Astrocyte of the hippocampus (primary cell): Measurements from ENCODE around the gene MROH2B.
"Not testable (repeated sequence)": the region's sequence is repeated elsewhere in the genome, so short reads cannot be mapped to it uniquely, and the experiment has no call there.

ENCODE experiments used
- DNase-seq: peaks from one replicate; pipeline ENCODE4 v3.0.0; 2011; ENCODE audit warnings: low read depth, low spot score

The MROH2B gene

DNA sequence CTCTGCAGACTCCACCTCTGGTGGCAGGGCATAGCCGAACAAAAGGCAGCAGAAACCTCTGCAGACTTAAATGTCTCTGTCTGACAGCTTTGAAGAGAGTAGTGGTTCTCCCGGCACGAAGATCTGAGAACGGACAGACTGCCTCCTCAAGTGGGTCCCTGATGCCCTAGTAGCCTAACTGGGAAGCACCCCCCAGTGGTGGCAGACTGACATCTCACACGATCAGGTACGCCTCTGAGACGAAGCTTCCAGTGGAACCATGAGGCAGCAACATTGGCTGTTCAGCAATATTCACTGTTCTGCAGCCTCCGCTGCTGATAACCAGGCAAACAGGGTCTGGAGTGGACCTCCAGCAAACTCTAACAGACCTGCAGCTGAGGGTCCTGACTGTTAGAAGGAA, 48.5 kb downstream of the MROH2B start:
- not testable (repeated sequence) for DNase-seq

DNA sequence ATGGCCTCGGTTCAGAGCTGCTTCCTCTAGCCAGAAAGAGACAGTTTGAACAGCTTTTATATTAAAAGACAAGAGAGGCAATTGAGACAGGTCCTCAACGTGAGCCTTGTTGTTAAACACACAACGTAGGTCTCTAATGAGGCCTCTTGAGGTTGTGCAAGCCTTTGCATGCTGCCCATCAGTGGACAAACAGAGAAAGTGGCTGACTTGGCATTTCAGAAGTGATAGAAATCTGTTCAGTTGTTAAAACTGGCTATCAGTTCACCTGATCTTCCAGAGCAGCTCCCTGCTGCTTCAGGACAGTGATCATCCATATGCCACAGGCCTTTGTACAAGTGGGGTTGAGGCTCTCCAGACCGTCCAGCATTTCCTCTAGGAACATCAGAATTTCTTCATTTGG, 58.8 kb downstream of the MROH2B start:
- no peak for DNase-seq

DNA sequence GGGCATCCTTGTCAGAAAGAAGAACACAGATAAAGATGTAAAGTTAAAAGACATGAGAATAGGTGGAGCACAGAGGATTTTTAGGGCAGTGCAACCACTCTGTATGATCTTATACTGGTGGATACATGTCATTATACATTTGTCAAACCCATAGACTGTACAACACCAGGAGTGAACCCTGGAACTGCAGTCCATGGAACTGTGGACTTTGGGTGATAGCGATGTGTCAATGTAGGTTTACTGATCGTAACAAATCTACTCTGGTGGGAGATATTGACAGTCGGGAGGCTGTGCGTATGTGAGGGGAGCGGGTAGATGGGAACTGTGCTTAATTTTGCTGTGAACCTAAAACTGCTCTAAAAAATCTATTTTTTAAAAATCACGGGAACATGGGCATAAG, 60.6 kb downstream of the MROH2B start:
- no peak for DNase-seq

DNA sequence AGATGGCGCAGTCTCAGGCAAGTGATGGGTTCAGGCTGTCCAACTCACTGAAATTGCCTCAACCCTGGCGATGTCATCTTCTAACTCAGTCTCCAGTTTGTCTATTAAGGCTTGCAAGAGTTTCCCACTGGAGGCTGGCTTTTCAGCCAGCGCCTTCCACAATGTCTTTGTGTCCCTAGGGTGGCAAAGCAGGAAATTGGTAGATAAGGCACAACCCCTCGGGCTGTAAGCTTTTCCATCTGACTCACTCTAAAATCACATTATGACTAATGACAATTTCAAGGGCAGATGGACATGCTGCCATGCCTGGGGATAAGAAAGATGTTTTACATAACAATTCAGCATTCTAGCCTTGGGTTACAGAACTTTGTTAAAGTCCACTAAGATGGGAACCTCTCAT, 61.9 kb downstream of the MROH2B start:
- no peak for DNase-seq

DNA sequence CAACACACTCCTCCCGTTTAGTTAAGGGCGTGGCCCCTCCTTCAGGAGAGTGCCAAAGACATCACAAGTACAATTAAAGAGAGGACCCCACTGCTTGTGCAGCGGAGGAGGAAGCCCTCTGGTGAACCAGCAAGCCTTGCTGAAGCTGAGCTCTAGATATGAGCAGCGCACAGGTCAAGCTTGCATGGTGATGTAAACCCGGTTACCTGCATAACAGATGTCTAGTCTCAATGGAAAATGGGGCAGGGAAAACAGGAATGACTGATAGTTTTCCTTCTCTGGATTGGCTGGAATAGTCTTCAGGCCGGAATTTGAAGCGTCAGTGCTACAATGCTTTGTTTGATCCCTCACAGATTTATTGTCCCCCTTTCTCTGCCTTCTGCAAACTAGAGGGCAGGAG, 66.2 kb downstream of the MROH2B start:
- no peak for DNase-seq

DNA sequence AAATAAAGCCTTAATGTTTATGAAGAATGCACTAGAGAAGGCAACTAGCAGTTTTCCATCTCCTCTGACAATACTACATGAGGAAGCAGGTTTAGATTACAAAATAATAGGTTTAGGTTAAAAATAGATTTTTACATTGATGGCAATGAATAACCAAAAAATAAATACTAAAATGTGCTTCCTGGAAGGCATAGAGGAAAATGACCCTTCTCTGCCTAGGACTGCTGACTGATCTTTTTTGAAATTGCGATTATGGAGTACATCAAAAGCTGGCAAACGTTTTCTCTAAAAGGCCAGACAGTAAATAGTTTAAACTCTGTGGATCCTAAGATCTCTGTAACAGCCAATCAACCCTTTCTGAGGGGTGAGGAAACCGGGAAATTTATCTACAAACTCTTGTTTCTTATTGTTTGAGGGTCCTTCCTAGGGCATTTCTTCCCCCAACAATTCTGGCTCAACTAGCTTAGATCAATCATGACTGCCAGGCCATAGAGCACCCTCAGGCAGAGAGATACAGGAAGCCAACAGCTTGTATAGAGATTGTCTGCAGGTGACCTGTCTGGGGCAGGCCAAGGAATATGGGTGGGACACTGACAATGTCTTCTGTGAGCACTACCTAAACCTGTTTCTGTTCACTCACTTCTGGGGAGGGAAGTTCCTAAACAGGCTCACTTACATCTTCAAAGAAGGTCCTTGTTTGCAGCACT, 67.3 kb downstream of the MROH2B start:
- no peak for DNase-seq

DNA sequence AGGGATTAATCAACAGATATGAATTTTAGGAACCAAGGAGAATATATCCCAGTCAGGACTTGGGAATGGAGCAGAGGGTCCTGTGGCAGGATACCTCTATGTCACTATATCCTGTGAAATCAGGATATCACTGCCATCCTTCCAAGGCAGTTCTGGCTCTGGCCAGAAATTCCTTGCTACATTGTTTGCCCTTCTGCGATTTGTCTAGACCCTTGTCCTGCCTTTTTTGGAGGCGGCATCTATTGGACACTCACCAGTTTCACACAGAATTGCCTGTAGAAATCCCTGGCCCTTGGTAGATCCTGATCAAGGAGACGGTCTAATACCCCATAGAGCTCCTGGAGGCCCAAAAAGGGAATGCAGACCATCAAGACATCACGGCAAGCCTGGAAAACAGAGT, 71.2 kb downstream of the MROH2B start:
- no peak for DNase-seq

DNA sequence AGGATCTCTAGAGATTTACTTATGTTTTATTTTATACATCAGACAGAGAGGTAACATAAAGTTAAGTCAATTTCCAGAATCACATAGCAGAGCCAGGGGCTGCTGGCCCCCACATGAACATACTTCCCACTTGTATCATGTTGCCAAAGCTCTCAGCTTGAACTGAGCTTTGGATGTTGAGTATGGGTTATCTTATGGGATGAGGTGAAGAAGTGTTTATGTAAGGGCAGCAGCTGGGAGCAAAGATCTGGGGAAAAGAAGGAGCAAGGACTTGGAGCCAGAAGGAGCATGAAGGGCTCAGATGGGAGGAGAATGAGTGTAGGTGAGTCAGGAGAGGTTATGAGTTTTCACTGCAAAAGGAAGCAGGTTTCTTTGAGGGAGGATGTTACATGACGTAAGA, 72.0 kb downstream of the MROH2B start:
- no peak for DNase-seq

DNA sequence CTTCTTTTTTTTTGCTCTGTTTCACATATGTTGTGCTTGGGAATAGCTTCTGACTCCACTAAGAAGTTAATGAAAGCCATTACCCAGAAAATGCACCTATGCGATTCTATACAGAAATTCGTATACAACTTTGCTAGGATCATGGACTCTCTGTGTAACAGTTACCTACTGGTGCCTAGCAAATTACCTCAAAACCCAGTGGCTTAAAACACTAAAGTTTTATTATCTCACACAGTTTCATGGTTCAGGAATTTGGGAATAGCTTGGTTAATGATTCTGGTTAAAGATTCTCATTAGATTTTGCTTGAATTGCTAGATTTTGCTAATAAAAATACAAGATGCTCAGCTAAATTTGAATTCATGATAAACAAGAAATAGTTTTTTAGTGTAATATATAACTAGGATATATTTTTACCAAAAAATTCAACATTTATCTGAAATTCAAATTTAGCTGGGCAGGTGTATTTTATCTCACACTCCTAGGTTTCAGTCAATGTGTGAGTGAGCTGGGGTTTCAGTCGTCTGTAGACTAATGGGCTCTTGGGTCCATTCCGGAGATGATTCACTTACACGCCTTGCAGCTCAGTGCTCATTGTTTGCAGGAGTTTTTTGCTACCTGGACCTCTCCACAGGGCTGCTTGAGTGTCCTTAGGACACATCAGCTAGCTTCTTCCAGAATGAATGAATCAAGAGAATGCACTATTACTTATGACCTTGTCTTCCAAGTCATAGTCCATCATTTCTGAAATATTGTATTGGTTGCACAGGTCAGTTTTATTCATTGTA, 75.1 kb downstream of the MROH2B start:
- no peak for DNase-seq

DNA sequence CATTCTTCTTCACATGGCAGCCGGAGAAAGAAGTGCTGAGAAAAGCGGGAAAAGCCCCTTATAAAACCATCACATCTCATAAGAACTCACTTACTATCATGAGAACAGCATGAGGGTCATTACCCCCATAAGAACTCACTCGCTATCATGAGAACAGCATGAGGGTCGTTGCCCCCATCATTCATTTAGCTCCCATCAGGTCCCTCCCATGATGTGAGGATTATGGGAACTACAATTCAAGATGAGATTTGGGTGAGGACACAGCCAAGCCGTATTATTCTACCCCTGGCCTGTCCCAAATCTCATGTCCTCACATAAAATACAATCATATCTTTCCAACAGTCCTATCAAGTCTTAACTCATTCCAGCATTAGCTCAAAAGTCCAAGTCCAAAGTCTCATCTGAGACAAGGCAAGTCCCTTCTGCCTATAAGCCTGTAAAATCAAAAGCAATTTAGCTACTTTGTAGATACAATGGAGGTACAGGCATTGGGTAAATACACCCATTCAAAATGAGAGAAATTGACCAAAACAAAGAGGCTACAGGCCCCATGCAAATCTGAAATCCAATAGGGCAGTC, 79.1 kb downstream of the MROH2B start:
- no peak for DNase-seq

DNA sequence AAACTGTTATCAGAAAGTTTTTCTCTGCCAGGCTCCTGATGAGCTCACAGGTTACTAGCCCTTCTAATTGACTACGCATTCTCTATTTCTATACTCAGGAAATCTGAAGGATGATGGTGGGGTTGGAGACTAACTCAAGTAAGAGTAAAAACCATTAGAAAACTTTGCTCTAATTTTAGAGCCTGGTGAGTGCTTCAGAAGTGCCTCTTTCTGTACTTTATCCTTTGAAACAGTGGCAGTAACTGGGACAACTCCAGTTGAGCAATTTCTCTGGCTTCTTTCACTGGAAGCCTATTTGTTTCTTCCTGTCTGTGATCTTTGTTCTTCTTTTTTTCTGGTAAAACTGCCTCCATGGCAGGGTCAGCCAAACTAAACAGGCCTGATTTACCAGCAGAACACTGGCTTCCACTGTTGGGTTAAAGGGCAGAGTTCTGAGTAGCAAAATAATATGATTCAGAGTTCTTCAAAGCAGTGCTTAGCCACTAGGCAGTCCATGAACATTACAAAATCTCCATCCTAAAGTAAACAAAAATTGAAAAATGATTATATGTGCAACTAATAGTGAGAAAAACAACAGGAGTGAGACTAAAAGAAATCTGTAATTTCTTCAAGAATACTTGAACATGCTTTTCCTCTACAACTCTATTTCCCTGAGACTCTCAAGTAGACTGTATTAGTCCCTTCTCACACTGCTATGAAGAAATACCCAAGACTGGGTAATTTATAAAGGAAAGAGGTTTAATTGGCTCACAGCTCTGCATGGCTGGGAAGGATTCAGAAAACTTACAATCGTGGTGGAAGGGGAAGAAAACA, 79.8 kb downstream of the MROH2B start:
- peak; percentile 26 for DNase-seq

DNA sequence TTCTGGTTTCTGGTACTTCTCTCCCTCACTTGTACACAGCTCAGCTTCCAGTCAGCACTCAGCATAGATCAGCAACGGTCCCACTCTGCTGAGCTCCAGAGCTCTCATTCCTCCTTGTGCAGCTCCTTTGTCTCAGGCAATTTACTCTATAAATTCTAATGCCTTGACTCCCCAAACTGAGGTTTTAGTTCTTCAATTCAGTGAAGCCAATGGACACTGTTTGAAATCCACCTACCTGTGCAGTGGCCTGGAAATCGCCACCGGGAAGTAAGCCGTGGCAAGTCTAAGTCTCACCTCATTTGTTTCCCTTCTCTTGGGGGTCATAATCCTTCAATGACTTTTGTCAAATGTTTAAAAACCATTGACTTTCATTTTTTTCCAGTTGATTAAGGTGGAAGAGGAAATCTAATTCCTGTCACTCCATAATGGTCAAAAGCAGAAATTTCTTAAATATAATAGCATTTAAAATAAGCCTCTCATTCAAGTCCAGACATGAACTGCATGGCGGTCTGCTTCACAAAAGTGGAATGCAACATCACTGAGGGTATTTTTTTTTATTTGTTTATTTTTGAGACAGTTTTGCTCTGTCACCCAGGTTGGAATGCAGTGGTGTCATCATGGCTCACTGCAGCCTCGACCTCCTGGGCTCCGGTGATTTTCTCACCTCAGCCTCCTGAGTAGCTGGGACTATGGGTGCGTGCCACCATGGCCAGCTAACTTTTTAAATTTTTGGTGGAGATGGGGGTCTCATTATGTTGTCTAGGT, 82.2 kb downstream of the MROH2B start:
- DNase-seq: no peak

DNA sequence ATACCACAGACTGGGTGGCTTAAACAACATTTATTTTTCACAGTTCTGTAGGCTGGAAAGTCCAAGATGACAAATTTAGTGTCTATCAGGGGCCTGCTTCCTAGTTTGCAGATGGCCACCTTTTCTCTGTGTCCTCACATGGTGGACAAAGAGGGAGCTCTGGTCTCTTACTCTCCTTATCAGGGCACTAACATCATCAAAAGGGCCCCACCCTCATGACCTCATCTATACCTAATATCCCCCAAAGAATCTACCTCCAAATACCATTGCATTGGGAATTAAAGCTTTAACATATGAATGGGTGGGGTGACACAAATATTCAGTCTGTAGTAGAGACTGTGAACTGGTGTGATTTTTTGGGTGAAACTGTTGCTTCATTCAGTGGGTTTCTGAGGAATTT, 83.8 kb downstream of the MROH2B start:
- no peak for DNase-seq

DNA sequence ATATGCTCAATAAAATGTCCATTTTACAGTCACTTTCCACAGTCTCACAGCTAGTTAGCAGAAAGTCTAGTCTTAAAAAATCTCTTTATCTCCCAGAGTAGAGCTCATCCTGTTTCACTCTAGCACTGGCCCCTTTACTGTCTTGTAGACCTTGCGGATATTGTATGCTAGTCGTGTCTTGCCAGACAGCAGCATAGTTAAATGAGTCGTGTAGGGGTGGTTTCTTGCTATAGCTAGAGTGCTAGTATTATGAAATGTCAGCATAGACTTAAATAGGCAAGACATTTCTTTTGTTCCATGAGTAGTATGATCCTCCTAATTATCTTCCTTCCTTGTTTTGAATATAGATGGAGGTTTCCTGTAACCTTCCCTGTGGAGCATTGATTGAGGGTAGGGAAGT, 84.5 kb downstream of the MROH2B start:
- no peak for DNase-seq

DNA sequence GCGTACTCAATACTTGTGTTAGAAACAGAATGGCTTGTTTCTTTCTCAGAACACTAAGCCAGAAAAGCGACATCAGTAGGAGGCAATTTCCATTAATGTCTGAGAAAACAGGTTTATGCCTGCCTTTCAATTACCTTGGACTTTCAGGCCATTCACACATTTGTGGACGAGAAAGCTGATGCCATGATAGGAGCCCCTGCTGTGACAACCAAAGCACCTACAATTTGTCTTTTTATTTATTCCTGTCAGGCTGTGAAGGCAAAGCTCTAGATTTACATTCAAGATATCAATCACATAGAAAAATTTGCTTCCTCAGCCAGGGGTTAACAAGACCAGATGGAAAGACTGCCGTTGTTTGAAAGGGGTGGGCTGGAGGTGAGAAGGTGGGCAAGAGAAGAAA, 85.6 kb downstream of the MROH2B start:
- DNase-seq: no peak

DNA sequence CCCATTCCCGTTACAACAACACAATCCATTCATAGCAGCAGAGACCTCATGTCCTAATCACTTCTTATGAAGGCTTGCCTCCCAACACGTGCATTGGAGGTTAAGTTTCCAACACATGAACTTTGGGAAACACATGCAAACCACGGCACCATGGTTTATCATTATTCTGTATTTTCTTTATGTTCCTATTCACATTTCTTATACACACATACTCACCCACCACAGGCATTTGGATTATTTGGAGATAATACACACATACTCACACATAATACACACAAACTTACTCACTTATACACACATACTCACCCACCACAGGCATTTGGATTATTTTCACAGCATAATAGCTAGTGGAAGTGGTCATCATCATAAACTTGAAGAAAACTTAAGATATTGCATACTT, 86.3 kb downstream of the MROH2B start:
- DNase-seq: peak; percentile 71

DNA sequence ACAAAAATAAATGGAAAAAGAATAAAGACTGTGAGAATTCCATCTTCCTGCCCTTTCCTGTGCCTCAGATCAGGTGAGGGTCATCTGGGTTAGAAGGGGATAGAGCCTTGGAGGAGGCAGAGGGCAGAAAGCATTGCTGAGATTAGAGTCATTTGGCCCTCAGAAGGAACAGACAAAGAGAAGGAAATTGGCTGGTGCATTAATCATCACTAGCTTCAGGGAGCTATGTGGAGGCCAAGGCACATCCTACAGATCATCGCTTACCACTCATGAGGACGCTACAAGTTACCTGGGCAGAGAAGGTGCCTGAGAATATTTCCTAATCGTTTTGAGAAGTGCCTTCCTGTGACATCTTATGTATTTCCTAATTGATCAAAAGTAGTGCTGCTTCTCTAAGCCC, 87.4 kb downstream of the MROH2B start:
- DNase-seq: no peak

DNA sequence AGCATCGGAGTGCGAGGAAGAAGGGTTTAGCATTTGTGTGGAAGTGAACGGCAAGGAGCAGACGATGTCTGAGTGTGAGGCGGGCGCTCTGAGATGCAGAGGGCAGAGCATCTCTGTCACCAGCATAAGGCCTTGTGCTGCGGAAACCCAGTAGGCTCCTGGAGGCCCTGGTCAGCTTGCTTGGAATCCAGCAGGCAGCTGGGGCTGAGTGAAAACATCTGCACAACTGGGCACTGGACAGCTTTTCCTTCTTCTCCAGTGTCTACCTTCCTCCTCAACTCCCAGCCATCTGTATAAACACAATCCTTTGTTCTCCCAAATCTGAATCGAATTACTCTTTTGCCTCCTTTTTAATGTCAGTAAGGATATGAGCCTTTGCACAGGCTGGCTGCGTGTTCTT, 89.7 kb downstream of the MROH2B start:
- DNase-seq: no peak

DNA sequence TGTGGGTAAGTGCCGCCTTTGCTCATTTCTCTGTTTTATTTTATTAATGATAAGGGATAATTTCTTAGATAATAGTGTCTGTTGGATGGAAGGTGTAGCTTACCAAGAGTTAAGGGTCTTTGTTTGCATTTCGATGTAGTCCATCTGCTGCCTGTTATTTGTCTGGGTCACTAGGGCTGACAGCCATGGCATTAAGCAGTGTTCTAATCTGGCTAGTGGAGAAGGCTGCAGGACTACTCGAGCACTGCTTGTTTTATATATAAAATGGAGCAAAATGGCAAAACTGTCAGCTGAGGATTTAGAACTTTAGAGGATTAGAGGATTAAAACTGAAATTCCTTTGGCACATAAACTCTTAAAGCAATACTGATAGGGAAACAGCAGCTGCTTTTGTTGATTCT, 94.3 kb downstream of the MROH2B start:
- no peak for DNase-seq

DNA sequence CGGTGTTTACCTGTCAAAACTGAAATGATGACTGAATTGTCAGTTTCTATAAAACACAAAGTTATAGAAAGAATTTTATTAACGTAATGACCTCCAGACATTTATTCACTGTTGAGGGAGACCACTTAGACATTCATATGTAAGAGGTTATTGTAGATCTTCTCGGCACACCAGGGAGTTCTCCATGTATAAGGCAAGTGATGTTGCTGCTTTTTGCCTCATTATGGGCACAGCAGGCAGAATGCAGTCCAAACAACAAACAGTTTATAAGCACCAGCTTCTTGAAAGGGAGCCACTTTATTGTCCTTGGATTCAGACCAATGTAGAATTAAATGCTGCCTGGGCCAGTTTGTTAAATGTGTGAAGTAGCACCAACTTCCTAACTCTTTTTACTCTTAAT, 95.1 kb downstream of the MROH2B start:
- DNase-seq: no peak

DNA sequence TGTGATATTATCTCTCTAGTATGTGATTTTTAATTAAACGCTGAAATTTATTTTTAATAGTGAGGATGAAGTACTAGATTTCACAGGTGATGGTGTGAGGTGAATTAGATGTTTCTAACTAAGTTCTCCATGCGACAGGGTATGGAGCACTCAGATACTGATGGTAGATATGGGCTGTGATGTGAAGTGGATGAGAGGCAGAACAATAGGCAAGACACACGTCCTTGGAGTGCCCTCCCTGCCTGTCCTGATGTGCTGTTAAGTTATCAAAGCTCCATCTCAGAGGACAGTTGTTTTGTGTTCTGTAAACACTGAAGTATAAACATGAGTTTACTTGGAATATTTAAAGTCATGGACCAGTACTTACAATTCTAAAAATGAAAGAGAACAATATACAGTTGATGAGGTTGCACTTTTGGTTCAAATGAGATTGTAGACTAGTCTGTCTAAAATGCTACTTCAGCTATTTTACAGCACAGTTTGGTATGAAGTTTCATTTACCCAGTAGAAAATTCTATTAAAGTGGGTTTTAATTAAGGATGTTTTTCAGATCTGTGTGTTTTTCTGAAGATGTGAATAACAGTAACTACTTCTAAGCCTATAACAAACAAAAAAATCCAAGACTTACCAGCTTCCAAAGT, 97.7 kb downstream of the MROH2B start:
- DNase-seq: no peak
